ELF-1 (cell line): Measurements from ENCODE around the gene SAMM50.

Source experiments
- DNase-seq: peaks from one replicate; pipeline ENCODE4 v3.0.0-alpha.2; 2016; ENCODE audit warnings: low read depth, low spot score

Gene SAMM50

GRCh38 chr22:43945632-43946383, 9.4 kb upstream of the SAMM50 start:
- DNase-seq = peak; percentile 83

- DNase-seq = peak; percentile 22
These were observed 8.9 kb upstream of the SAMM50 start for GRCh38 chr22:43946384-43946667.

GRCh38 chr22:43948836-43949406, 6.3 kb upstream of the SAMM50 start:
- no peak for DNase-seq

GRCh38 chr22:43951391-43951790, 3.9 kb upstream of the SAMM50 start:
- no peak for DNase-seq

GRCh38 chr22:43951966-43952365, 3.3 kb upstream of the SAMM50 start:
- no peak for DNase-seq

GRCh38 chr22:43953988-43954785, 1.1 kb upstream of the SAMM50 start:
- peak; percentile 25 for DNase-seq

GRCh38 chr22:43955883-43956782, 891 bp downstream of the SAMM50 start:
- no peak for DNase-seq

- DNase-seq = no peak
These were observed 1.7 kb downstream of the SAMM50 start for GRCh38 chr22:43956805-43957463.

GRCh38 chr22:43957871-43958270, 2.6 kb downstream of the SAMM50 start:
- no peak for DNase-seq

- no peak for DNase-seq
These were observed 9.1 kb downstream of the SAMM50 start for GRCh38 chr22:43964314-43964857.

- DNase-seq = no peak
These were observed 11.8 kb downstream of the SAMM50 start for GRCh38 chr22:43967069-43967468.

- no peak for DNase-seq
These were observed 13.4 kb downstream of the SAMM50 start for GRCh38 chr22:43968614-43969013.

GRCh38 chr22:43969021-43969878, 14.0 kb downstream of the SAMM50 start:
- no peak for DNase-seq

- no peak for DNase-seq
These were observed 14.9 kb downstream of the SAMM50 start for GRCh38 chr22:43969989-43970755.

- DNase-seq = no peak
These were observed 15.9 kb downstream of the SAMM50 start for GRCh38 chr22:43971112-43971511.

- DNase-seq = no peak
These were observed 17.8 kb downstream of the SAMM50 start for GRCh38 chr22:43972931-43973462.

- DNase-seq = no peak
These were observed 18.8 kb downstream of the SAMM50 start for GRCh38 chr22:43974028-43974545.

GRCh38 chr22:43975041-43975440, 19.8 kb downstream of the SAMM50 start:
- no peak for DNase-seq
